Measurements from ENCODE around the gene DIMT1.

The DIMT1 gene

GRCh38 chr5:62385816-62386400 lies 17.8 kb downstream of the DIMT1 start:
- no peaks in the 10 kb centered on the region for H3K9me3 ChIP-seq (ENCODE audit: control insufficient read depth, insufficient read depth, low read depth, low read length)
- ChIA-PET POLR2A (interaction anchor here (1.4 kb wide), 1 partner anchor 18 kb away, joined by 6 read pairs; the partner anchor contains the start of gene DIMT1), CTCF (interaction anchor here (0.5 kb wide), 1 partner anchor 10 kb away, joined by 3 read pairs; no protein-coding TSS in a partner anchor)
- H3K36me3 ChIP-seq (ENCODE audit: control insufficient read depth in 2 of 2, insufficient read depth in 1 of 2, low read length in 2 of 2), result peaks cover 50 to 85% of the 10 kb centered on the region in 2 experiments
- TF ChIP-seq MZF1 (tag by site-specific recombination; IDR thresholded peaks at IDR 0.05; ENCODE audit: borderline replicate concordance) (no peak), ZNF610 (tag by site-specific recombination; IDR thresholded peaks at IDR 0.05; ENCODE audit: borderline replicate concordance) (no peak), ZNF664 (tag by site-specific recombination; IDR thresholded peaks at IDR 0.05) (no peak), ZNF202 (tag by site-specific recombination; IDR thresholded peaks at IDR 0.05; ENCODE audit: borderline replicate concordance) (no peak), ZNF140 (tag by site-specific recombination; IDR thresholded peaks at IDR 0.05) (no peak), ZNF175 (tag by site-specific recombination; IDR thresholded peaks at IDR 0.05) (no peak), ZNF394 (tag by site-specific recombination; IDR thresholded peaks at IDR 0.05; ENCODE audit: borderline replicate concordance) (no peak), HOXA7 (CRISPR knock-in tag; IDR thresholded peaks at IDR 0.05; ENCODE audit: borderline replicate concordance) (no peak), PRDM2 (tag by site-specific recombination; IDR thresholded peaks at IDR 0.05; ENCODE audit: borderline replicate concordance) (no peak), ZNF704 (tag by site-specific recombination; IDR thresholded peaks at IDR 0.05) (no peak)
- H3K4me3 ChIP-seq (ENCODE audit: low read depth, low read length), result no peak overlapping the region
- no peak overlapping the region for H3K27ac ChIP-seq (ENCODE audit: extremely low read depth, low read depth, low read length)
- H3K4me1 ChIP-seq (ENCODE audit: control insufficient read depth, insufficient read depth, low read length), result no peaks in the 10 kb centered on the region

GRCh38 chr5:62385131-62385530 lies 18.6 kb downstream of the DIMT1 start:
- H3K27ac ChIP-seq (ENCODE audit: extremely low read depth, low read depth, low read length), result no peak overlapping the region
- ChIA-PET POLR2A (interaction anchor here (2.1 kb wide), 1 partner anchor 19 kb away, joined by 7 read pairs; the partner anchor contains the start of gene DIMT1), CTCF (interaction anchor here (0.6 kb wide), 2 partner anchors 28 to 1311 kb away, joined by 3 read pairs; no protein-coding TSS in a partner anchor)

More at GRCh38 chr5:62385131-62385530, 18.6 kb downstream of the DIMT1 start:
- no peak overlapping the region for H3K4me3 ChIP-seq (ENCODE audit: low read depth, low read length)
- H3K4me1 ChIP-seq (ENCODE audit: control insufficient read depth, insufficient read depth, low read length), result no peaks in the 10 kb centered on the region
- no peaks in the 10 kb centered on the region for H3K9me3 ChIP-seq (ENCODE audit: control insufficient read depth, insufficient read depth, low read depth, low read length)
- H3K36me3 ChIP-seq (ENCODE audit: control insufficient read depth in 2 of 2, insufficient read depth in 1 of 2, low read length in 2 of 2), result peaks cover 55 to 86% of the 10 kb centered on the region in 2 experiments
- TF ChIP-seq PBX3 (CRISPR knock-in tag; IDR thresholded peaks at IDR 0.05) (no peak), ZNF214 (tag by site-specific recombination; IDR thresholded peaks at IDR 0.05; ENCODE audit: borderline replicate concordance) (no peak), ZNF112 (tag by site-specific recombination; IDR thresholded peaks at IDR 0.05) (no peak)
